Spleen (tissue), 11 donors: ENCODE data around the gene TNS4. TPM values are rescaled to one million over a fixed set of nuclear protein-coding genes. Genes with fewer than 3 reads are reported as not detected.
A peak's percentile ranks its signal among the peaks of the same experiment; 100 is the strongest.

ENCODE experiments used
- DNase-seq: peaks from one replicate; pipeline ENCODE4 v3.0.0-alpha.2; 2020
- H3K27ac ChIP-seq, 8 donors: fragments of 200-600 bp; sonication (generic) in 7 of 8; 1 replicate in 4 of 8; 2 replicates in 4 of 8; pipeline versions ENCODE4 v1.5.0 to v1.8.0; 2016 to 2021; ENCODE audit warnings: inconsistent platforms in 4 of 8, mild to moderate bottlenecking in 4 of 8, moderate library complexity in 1 of 8
- H3K27me3 ChIP-seq, 7 donors: fragments of 200-600 bp; sonication (generic) in 6 of 7; replicated peaks in 1 of 7; 1 replicate in 4 of 7; 2 replicates in 3 of 7; pipeline versions ENCODE4 v1.5.0 to v1.8.0; 2016 to 2021; ENCODE audit warnings: inconsistent platforms in 3 of 7, mild to moderate bottlenecking in 1 of 7
- H3K36me3 ChIP-seq, 6 donors: fragments of 200-600 bp; sonication (generic) in 5 of 6; 1 replicate in 4 of 6; 2 replicates in 2 of 6; pipeline versions ENCODE4 v1.5.0 to v1.8.0; 2016 to 2021; ENCODE audit warnings: inconsistent platforms in 2 of 6
- H3K4me1 ChIP-seq, 6 donors: fragments of 200-600 bp; sonication (generic) in 5 of 6; 1 replicate in 3 of 6; 2 replicates in 3 of 6; pipeline versions ENCODE4 v1.5.0 to v1.8.0; 2016 to 2021; ENCODE audit warnings: inconsistent platforms in 3 of 6
- H3K4me3 ChIP-seq, 8 donors: fragments of 200-600 bp; sonication (generic) in 7 of 8; 1 replicate in 4 of 8; 2 replicates in 4 of 8; pipeline versions ENCODE4 v1.5.0 to v1.8.0; 2016 to 2021; ENCODE audit warnings: inconsistent platforms in 4 of 8, mild to moderate bottlenecking in 4 of 8, moderate library complexity in 2 of 8
- H3K9me3 ChIP-seq, 8 donors: fragments of 200-600 bp; sonication (generic) in 7 of 8; 1 replicate in 4 of 8; 2 replicates in 4 of 8; pipeline versions ENCODE4 v1.5.0 to v1.8.0; 2016 to 2021; ENCODE audit warnings: inconsistent platforms in 4 of 8
- POLR2A ChIP-seq, 3 donors: fragments of 450-650 bp; IDR thresholded peaks; one replicate each; pipeline ENCODE4 v1.5.1; 2017; ENCODE audit warnings: antibody characterized with exemption in 3 of 3, mild to moderate bottlenecking in 1 of 3
- POLR2AphosphoS5 ChIP-seq, 3 donors: sonication (generic); formaldehyde crosslinking; IDR thresholded peaks; one replicate each; pipeline ENCODE4 v1.5.1; 2017; ENCODE audit warnings: antibody characterized with exemption in 3 of 3
- WGBS, 5 donors: extraction: QIAGEN DNeasy Blood & Tissue Kit in 3 of 5; methylation state at CpG; one replicate each; pipeline versions ENCODE4 v1.1.5 to v1.1.7; 2013 to 2018; 5-methylcytosine and 5-hydroxymethylcytosine counted together
- intact Hi-C: fragments of 100-400 bp; cut with DNase I; formaldehyde crosslinking; loops from one replicate; pipeline ENCODE4 v1.15.0; 2023; ENCODE audit warnings: low total_unique reads
- polyA plus RNA-seq, 3 donors: library from polyadenylated mRNA; stranded (reverse); fragments of 200-250 nt; gene quantifications; one replicate each; pipeline ENCODE4 v1.2.1, GENCODE V29; 2013
- total RNA-seq, 7 donors: library from RNA; depleted of rRNA in 3 of 7; stranded (reverse); fragments of >200 nt in 3 of 7; fragmentation: NEBNext Ultra II Directional in 4 of 7; extraction: Animal tissue kit (Norgen Biotek cat#: 25700) in 4 of 7; gene quantifications; one replicate each; pipeline versions ENCODE4 v1.1.0 to v1.2.1, GENCODE V29; 2016 to 2021
- TF ChIP-seq, protein P1 (sequence below), 11 experiments: fragments of 200-600 bp in 7 of 11; fragments of 450-650 bp in 4 of 11; sonication (generic) in 4 of 11; IDR thresholded peaks in 8 of 11; conservative IDR thresholded peaks in 3 of 11; 1 replicate in 7 of 11; 2 replicates in 4 of 11; pipeline versions ENCODE4 v1.4.0 to v1.8.0; 2016 to 2021; ENCODE audit warnings: antibody characterized with exemption in 11 of 11, inconsistent platforms in 4 of 11, mild to moderate bottlenecking in 1 of 11
- donor health status: healthy with polysubstance abuse.
- donor health status: DM: no; HTN: no; CAD: no; lungs with moderate emphysema.
- donor health status: DM: no; HTN: no; CAD: no.
- donor health status: Bipolar disorder and iron deficiency.
- donor health status: healthy.
- donor health status: DM: no; HTN: no; CAD: no.
- donor health status: DM: yes; HTN: yes; CAD: no.

Gene TNS4
- total and polyA plus RNA-seq, 10 donors = 0.14 to 1.3 (median 0.37) TPM; not detected in 1

DNA sequence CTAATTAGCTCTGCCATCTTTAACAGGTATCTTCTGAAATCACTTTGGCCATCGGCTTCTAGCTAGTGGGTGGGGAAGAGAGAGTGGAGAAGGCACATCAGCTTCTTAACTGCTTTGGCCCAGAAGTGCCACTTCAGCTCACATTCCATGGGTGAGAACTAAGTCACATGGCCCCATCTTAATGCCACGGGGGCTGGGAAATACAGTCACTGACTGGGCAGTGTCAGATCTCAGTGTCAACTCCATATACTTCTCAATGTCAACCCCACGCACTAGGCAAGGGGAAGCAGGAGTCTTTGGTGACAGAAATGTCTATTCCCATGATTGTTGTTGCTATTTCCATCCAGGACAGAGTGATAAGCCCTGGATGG, 34.5 kb upstream of the TNS4 start:
- 47 to 66% (median 62%) methylated on average over 3 of the region's 3 CpGs for WGBS, 5 donors
- Histone ChIP-seq H3K4me1 (peaks cover 58 to 100% (median 92%) of the 10 kb centered on the region in 6 donors), H3K27me3 (no peaks in the 10 kb centered on the region), H3K4me3 (no peak overlapping the region), H3K27ac (peak overlapping the region; percentile 48 to 91 (median 86)), H3K36me3 (no peaks in the 10 kb centered on the region), H3K9me3 (no peaks in the 10 kb centered on the region)
- intact Hi-C loops = loop anchor here (10.0 kb wide), 2 partner anchors 141 to 231 kb away; partner anchors contain the start of gene RARA
- DNase-seq = peak; percentile 40
- TF ChIP-seq POLR2A (IDR thresholded peaks at IDR 0.05) (no peak), POLR2AphosphoS5 (IDR thresholded peaks at IDR 0.05) (no peak)
- TF ChIP-seq, protein P1, sequence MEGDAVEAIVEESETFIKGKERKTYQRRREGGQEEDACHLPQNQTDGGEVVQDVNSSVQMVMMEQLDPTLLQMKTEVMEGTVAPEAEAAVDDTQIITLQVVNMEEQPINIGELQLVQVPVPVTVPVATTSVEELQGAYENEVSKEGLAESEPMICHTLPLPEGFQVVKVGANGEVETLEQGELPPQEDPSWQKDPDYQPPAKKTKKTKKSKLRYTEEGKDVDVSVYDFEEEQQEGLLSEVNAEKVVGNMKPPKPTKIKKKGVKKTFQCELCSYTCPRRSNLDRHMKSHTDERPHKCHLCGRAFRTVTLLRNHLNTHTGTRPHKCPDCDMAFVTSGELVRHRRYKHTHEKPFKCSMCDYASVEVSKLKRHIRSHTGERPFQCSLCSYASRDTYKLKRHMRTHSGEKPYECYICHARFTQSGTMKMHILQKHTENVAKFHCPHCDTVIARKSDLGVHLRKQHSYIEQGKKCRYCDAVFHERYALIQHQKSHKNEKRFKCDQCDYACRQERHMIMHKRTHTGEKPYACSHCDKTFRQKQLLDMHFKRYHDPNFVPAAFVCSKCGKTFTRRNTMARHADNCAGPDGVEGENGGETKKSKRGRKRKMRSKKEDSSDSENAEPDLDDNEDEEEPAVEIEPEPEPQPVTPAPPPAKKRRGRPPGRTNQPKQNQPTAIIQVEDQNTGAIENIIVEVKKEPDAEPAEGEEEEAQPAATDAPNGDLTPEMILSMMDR (IDR thresholded peaks at IDR 0.05 in 8 of 11, conservative IDR thresholded peaks at IDR 0.05 in 3 of 11) = no peak

DNA sequence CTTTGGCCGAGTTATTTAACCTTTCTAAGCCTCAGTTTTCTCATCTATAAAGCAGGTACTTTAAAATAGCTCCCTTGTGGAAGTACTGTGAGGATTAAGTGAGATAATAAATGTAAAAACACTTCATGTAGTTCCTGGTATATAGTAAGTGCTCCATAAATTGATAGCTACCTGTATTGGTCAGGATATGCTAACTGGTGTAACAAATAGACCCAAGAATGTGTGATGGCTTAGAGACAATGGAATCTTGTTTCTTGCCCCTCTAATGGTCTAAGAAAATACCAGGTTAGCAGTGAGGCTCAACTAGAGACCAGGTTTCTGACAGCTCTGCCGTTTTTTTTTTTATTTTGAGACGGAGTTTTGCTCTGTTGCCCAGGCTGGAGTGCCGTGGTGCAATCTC, 34.0 kb upstream of the TNS4 start:
- Histone ChIP-seq H3K9me3 (no peaks in the 10 kb centered on the region), H3K27me3 (no peaks in the 10 kb centered on the region), H3K36me3 (no peaks in the 10 kb centered on the region), H3K4me3 (no peak overlapping the region), H3K27ac (peak overlapping the region; percentile 48 to 91 (median 86)), H3K4me1 (peaks cover 54 to 100% (median 91%) of the 10 kb centered on the region in 6 donors)
- 79 to 88% (median 85%) methylated on average over 4 of the region's 4 CpGs for WGBS, 5 donors
- intact Hi-C loops = loop anchor here (10.0 kb wide), 2 partner anchors 141 to 231 kb away; partner anchors contain the start of gene RARA
- DNase-seq = no peak
- TF ChIP-seq POLR2A (IDR thresholded peaks at IDR 0.05) = no peak

DNA sequence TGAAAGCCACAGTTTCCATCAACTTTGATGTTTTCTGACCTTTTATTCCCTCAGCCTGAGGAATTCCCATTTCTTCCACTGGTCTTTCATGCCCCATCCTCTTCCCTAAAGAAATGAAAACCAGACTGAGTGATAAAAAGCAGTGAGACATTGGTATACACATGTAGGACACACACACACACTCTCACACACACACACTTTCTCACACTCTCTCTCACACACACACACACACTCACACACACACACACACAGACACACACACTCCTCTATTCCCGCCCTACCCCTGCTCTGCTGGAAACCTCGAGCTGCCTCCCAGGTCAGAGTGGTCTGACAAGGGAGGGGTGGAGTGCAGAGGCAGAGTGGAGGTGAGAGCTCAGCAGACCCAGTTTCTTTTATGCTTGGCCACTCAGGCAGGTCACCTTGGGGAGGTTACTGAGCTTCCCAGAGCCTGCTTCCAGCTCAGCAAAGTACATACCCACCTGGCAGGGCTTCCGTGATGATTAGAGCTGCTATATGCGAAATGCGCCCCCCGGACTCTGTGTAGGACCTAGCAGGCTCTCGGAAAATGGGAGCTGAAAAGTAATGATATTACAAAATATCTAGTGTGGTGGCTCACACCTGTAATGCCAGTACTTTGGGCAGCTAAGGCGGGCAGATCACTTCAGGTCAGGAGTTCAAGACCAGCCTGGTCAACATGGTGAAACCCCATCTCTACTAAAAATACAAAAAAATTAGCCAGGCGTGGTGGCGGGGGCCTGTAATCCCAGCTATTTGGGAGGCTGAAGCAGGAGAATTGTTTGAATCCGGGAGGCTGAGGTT, 33.2 kb upstream of the TNS4 start:
- TF ChIP-seq, protein P1 (IDR thresholded peaks at IDR 0.05 in 8 of 11, conservative IDR thresholded peaks at IDR 0.05 in 3 of 11) = peak in 1 of 11 experiments; percentile 8
- TF ChIP-seq POLR2AphosphoS5 (IDR thresholded peaks at IDR 0.05) = no peak
- TF ChIP-seq POLR2A (IDR thresholded peaks at IDR 0.05) = no peak
- no peaks in the 10 kb centered on the region for H3K36me3 ChIP-seq
- peak; percentile 70 for DNase-seq
- intact Hi-C loops = loop anchor here (5.0 to 10.0 kb wide), 3 partner anchors 92 to 230 kb away; partner anchors contain the start of genes IGFBP4 and RARA
- 86 to 92% (median 88%) methylated on average over 11 of the region's 11 CpGs for WGBS, 5 donors
- peaks cover 45 to 95% (median 83%) of the 10 kb centered on the region in 6 donors for H3K4me1 ChIP-seq
- H3K9me3 ChIP-seq = no peaks in the 10 kb centered on the region
- H3K27me3 ChIP-seq = no peaks in the 10 kb centered on the region
- H3K27ac ChIP-seq = peak overlapping the region in 7 of 8 donors; percentile 76 to 91 (median 87)
- H3K4me3 ChIP-seq = no peak overlapping the region

DNA sequence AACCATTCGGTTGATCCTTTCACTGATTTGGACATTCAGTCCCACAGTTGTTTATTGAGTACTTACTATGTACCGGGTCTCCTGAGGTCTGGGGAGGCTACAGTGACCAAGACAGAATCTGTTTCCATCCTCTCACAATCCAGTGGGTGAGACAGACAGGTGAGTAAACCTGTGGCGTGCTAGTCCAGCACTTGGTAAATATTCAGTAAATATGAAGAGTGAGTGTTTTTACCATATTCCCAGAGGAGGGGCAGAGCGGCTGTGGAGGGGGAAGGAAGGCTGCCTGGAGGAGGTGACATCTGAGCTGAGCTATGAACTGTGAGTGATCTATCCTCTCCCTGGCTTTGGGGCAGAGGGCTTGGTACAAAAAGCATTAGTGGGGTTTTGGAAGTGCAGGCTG, 32.5 kb upstream of the TNS4 start:
- WGBS, 5 donors = 61 to 73% (median 67%) methylated on average over 4 of the region's 4 CpGs

More for the DNA sequence above, 32.5 kb upstream of the TNS4 start:
- intact Hi-C loops = loop anchor here (5.0 to 10.0 kb wide), 3 partner anchors 92 to 229 kb away; partner anchors contain the start of genes IGFBP4 and RARA
- no peak overlapping the region for H3K4me3 ChIP-seq
- peak; percentile 51 for DNase-seq
- TF ChIP-seq POLR2AphosphoS5 (IDR thresholded peaks at IDR 0.05) = no peak
- no peak for TF ChIP-seq POLR2A (IDR thresholded peaks at IDR 0.05)
- TF ChIP-seq, protein P1 (IDR thresholded peaks at IDR 0.05 in 8 of 11, conservative IDR thresholded peaks at IDR 0.05 in 3 of 11) = no peak
- peak overlapping the region in 7 of 8 donors; percentile 36 to 91 (median 85) for H3K27ac ChIP-seq
- peaks cover 41 to 94% (median 80%) of the 10 kb centered on the region in 6 donors for H3K4me1 ChIP-seq
- no peaks in the 10 kb centered on the region for H3K36me3 ChIP-seq
- H3K9me3 ChIP-seq = no peaks in the 10 kb centered on the region
- H3K27me3 ChIP-seq = no peaks in the 10 kb centered on the region
